CD14-positive monocyte (primary cell): Measurements from ENCODE around the gene ASTN2. TPM values are rescaled to one million over a fixed set of nuclear protein-coding genes. Genes with fewer than 3 reads are reported as not detected.

ENCODE experiments used
- DNase-seq, 3 donors: peaks; one replicate each; pipeline ENCODE4 v3.0.0-alpha.2; 2011 to 2022
- H2AFZ ChIP-seq: 2 replicates; pipeline ENCODE4 v1.6.0; 2012; ENCODE audit warnings: mild to moderate bottlenecking, low read depth, low read length, inconsistent platforms; ENCODE audit not compliant: insufficient read depth, poor library complexity, severe bottlenecking
- H3K27ac ChIP-seq, 2 donors: 1 replicate in 1 of 2; 2 replicates in 1 of 2; pipeline ENCODE4 v1.5.1; 2012 to 2013; ENCODE audit warnings: low read length in 2 of 2, control low read depth in 1 of 2, inconsistent platforms in 1 of 2, low read depth in 1 of 2, mild to moderate bottlenecking in 1 of 2
- H3K27me3 ChIP-seq, 2 donors: one replicate each; pipeline versions ENCODE4 v1.6.0 to v1.6.1; 2011 to 2013; ENCODE audit warnings: low read length in 2 of 2; ENCODE audit not compliant: control insufficient read depth in 2 of 2, insufficient read depth in 2 of 2
- H3K36me3 ChIP-seq, 2 donors: replicated peaks in 1 of 2; 1 replicate in 1 of 2; 2 replicates in 1 of 2; pipeline versions ENCODE4 v1.5.1 to v1.6.1; 2012 to 2013; ENCODE audit warnings: low read length in 2 of 2, control low read depth in 1 of 2, inconsistent platforms in 1 of 2, mild to moderate bottlenecking in 1 of 2; ENCODE audit not compliant: insufficient read depth in 2 of 2, control insufficient read depth in 1 of 2
- H3K4me1 ChIP-seq, 2 donors: 1 replicate in 1 of 2; 2 replicates in 1 of 2; pipeline versions ENCODE4 v1.5.1 to v1.6.1; 2012 to 2013; ENCODE audit warnings: low read length in 2 of 2, control low read depth in 1 of 2, inconsistent platforms in 1 of 2, mild to moderate bottlenecking in 1 of 2, moderate library complexity in 1 of 2; ENCODE audit not compliant: insufficient read depth in 2 of 2, control insufficient read depth in 1 of 2
- H3K4me2 ChIP-seq: replicated peaks from 2 replicates; pipeline ENCODE3; 2012; ENCODE audit warnings: low read length, moderate library complexity, mild to moderate bottlenecking; ENCODE audit not compliant: poor library complexity, severe bottlenecking; ENCODE audit errors: extremely low read depth
- H3K4me3 ChIP-seq, 3 experiments: fragments of 200-600 bp in 1 of 3; sonication (generic) in 1 of 3; replicated peaks in 1 of 3; 1 replicate in 2 of 3; 2 replicates in 1 of 3; pipeline ENCODE4 v1.5.1; 2011 to 2013; ENCODE audit warnings: low read length in 3 of 3, mild to moderate bottlenecking in 3 of 3, control low read depth in 2 of 3, low read depth in 2 of 3, inconsistent platforms in 1 of 3, moderate library complexity in 1 of 3
- H3K79me2 ChIP-seq: 2 replicates; pipeline ENCODE4 v1.6.0; 2012; ENCODE audit warnings: mild to moderate bottlenecking, control low read depth, inconsistent platforms, low read length, moderate library complexity; ENCODE audit not compliant: insufficient read depth
- H3K9ac ChIP-seq: 2 replicates; pipeline ENCODE4 v1.6.0; 2017; ENCODE audit warnings: low read length, mild to moderate bottlenecking; ENCODE audit not compliant: insufficient read depth, poor library complexity, severe bottlenecking
- H3K9me3 ChIP-seq, 2 donors: replicated peaks in 1 of 2; 1 replicate in 1 of 2; 2 replicates in 1 of 2; pipeline versions ENCODE4 v1.5.1 to v1.6.1; 2012 to 2013; ENCODE audit warnings: low read length in 2 of 2, control low read depth in 1 of 2; ENCODE audit not compliant: control insufficient read depth in 1 of 2, insufficient read depth in 1 of 2
- H4K20me1 ChIP-seq: 2 replicates; pipeline ENCODE4 v1.6.0; 2012; ENCODE audit warnings: mild to moderate bottlenecking, low read length, control low read depth, moderate library complexity; ENCODE audit not compliant: insufficient read depth
- H3K27ac Mint-ChIP-seq, 7 donors: one replicate each; pipeline ENCODE4 v1.8.0; 2020; ENCODE audit warnings: mild to moderate bottlenecking in 7 of 7, mixed read lengths in 7 of 7, moderate library complexity in 6 of 7, inconsistent platforms in 2 of 7
- H3K27me3 Mint-ChIP-seq, 3 donors: one replicate each; pipeline ENCODE4 v1.8.0; 2021 to 2022; ENCODE audit warnings: low read depth in 3 of 3, mild to moderate bottlenecking in 3 of 3, mixed read lengths in 3 of 3, moderate library complexity in 3 of 3, inconsistent platforms in 1 of 3
- H3K36me3 Mint-ChIP-seq, 2 donors: one replicate each; pipeline ENCODE4 v1.8.0; 2020; ENCODE audit warnings: mixed read lengths in 2 of 2, inconsistent platforms in 1 of 2, mild to moderate bottlenecking in 1 of 2
- H3K4me1 Mint-ChIP-seq: one replicate; pipeline ENCODE4 v1.8.0; 2020; ENCODE audit warnings: mild to moderate bottlenecking, mixed read lengths
- H3K4me3 Mint-ChIP-seq, 2 donors: one replicate each; pipeline ENCODE4 v1.8.0; 2020; ENCODE audit warnings: mild to moderate bottlenecking in 2 of 2, mixed read lengths in 2 of 2, moderate library complexity in 1 of 2
- H3K9me3 Mint-ChIP-seq, 7 donors: one replicate each; pipeline ENCODE4 v1.8.0; 2020 to 2022; ENCODE audit warnings: mixed read lengths in 7 of 7, mild to moderate bottlenecking in 6 of 7, moderate library complexity in 6 of 7, inconsistent platforms in 2 of 7
- CTCF ChIP-seq: fragments of 200-600 bp; IDR thresholded peaks from one replicate; pipeline ENCODE4 v1.8.0; 2022; ENCODE audit warnings: antibody characterized with exemption, mild to moderate bottlenecking
- WGBS: methylation state at CpG from one replicate; pipeline ENCODE4 v1.1.5; 2013; ENCODE audit warnings: missing lambda C conversion rate; ENCODE audit not compliant: insufficient coverage; 5-methylcytosine and 5-hydroxymethylcytosine counted together
- intact Hi-C, 2 donors: fragments of 100-400 bp; cut with micrococcal nuclease; formaldehyde crosslinking; loops; one replicate each; pipeline versions ENCODE4 v1.15.0 to v1.15.1; 2023
- polyA plus RNA-seq, 3 donors: library from polyadenylated mRNA; depleted of rRNA in 1 of 3; unstranded in 2 of 3; stranded (reverse) in 1 of 3; fragments of 300-500 nt in 2 of 3; fragments of >200 nt in 1 of 3; fragmentation: Illumina TruSeq in 2 of 3; gene quantifications; 1 replicate in 2 of 3; 2 replicates in 1 of 3; pipeline ENCODE4 v1.2.3, GENCODE V29; 2012 to 2021

The ASTN2 gene
- polyA plus RNA-seq, 3 donors = not detected

GRCh38 chr9:117286245-117286644 is 128.6 kb downstream of the ASTN2 start:
- Histone ChIP-seq H3K27ac (no peak overlapping the region), H3K9ac (no peak overlapping the region), H3K79me2 (no peaks in the 10 kb centered on the region), H3K9me3 (no peaks in the 10 kb centered on the region), H3K36me3 (no peaks in the 10 kb centered on the region), H2AFZ (no peak overlapping the region), H3K4me2 (no peak overlapping the region), H3K4me3 (no peak overlapping the region), H3K4me1 (no peaks in the 10 kb centered on the region), H3K27me3 (no peaks in the 10 kb centered on the region), H4K20me1 (no peaks in the 10 kb centered on the region)
- H3K27ac Mint-ChIP-seq = no peak overlapping the region
- DNase-seq = no peak
- no peaks in the 10 kb centered on the region for H3K4me1 Mint-ChIP-seq
- no peak for TF ChIP-seq CTCF
- intact Hi-C loops = no loop called here
- 76% methylated on average over 5 of the region's 5 CpGs for WGBS
- peaks cover 0 to 2% (median 1%) of the 10 kb centered on the region in 3 donors for H3K27me3 Mint-ChIP-seq
- peaks cover 0 to 10% (median 4%) of the 10 kb centered on the region in 7 donors for H3K9me3 Mint-ChIP-seq
- H3K36me3 Mint-ChIP-seq = no peaks in the 10 kb centered on the region
- H3K4me3 Mint-ChIP-seq = no peak overlapping the region

- TF ChIP-seq CTCF = no peak
- Histone ChIP-seq H2AFZ (no peak overlapping the region), H3K4me2 (no peak overlapping the region), H3K79me2 (no peaks in the 10 kb centered on the region), H4K20me1 (no peaks in the 10 kb centered on the region), H3K4me3 (no peak overlapping the region), H3K9me3 (no peaks in the 10 kb centered on the region), H3K27me3 (no peaks in the 10 kb centered on the region), H3K4me1 (no peaks in the 10 kb centered on the region), H3K27ac (no peak overlapping the region), H3K36me3 (no peaks in the 10 kb centered on the region), H3K9ac (no peak overlapping the region)
- WGBS = 100% methylated on average over 1 of the region's 1 CpG
- DNase-seq = no peak
- Mint-ChIP-seq H3K27ac (no peak overlapping the region), H3K4me3 (no peak overlapping the region), H3K27me3 (peaks cover 0 to 2% (median 1%) of the 10 kb centered on the region in 3 donors), H3K9me3 (peaks cover 0 to 7% (median 0%) of the 10 kb centered on the region in 7 donors), H3K4me1 (no peaks in the 10 kb centered on the region), H3K36me3 (no peaks in the 10 kb centered on the region)
- intact Hi-C loops = no loop called here
Observed at GRCh38 chr9:117284414-117284813, 130.4 kb downstream of the ASTN2 start.
